Chondrocyte (in vitro differentiated cells): ENCODE measurements around the gene PRRC2A. TPM values are rescaled to one million over a fixed set of nuclear protein-coding genes. Genes with fewer than 3 reads are reported as not detected.

ENCODE experiments used
- DNase-seq: peaks from one replicate; pipeline ENCODE4 v3.0.0; 2021; ENCODE audit warnings: mixed read lengths, low spot score
- H3K27ac Mint-ChIP-seq: one replicate; pipeline ENCODE4 v1.8.0; 2021; ENCODE audit warnings: mild to moderate bottlenecking, moderate library complexity, mixed read lengths; ENCODE audit not compliant: unreplicated experiment
- H3K27me3 Mint-ChIP-seq: 2 replicates; pipeline ENCODE4 v1.8.0; 2021; ENCODE audit warnings: low read depth, mixed read lengths
- H3K36me3 Mint-ChIP-seq: 2 replicates; pipeline ENCODE4 v1.8.0; 2021; ENCODE audit warnings: low read depth, mixed read lengths
- H3K4me1 Mint-ChIP-seq: 2 replicates; pipeline ENCODE4 v1.8.0; 2021; ENCODE audit warnings: low read depth, mild to moderate bottlenecking, mixed read lengths
- H3K4me3 Mint-ChIP-seq: one replicate; pipeline ENCODE4 v1.8.0; 2021; ENCODE audit warnings: mild to moderate bottlenecking, moderate library complexity, mixed read lengths; ENCODE audit not compliant: unreplicated experiment
- H3K9me3 Mint-ChIP-seq: 2 replicates; pipeline ENCODE4 v1.8.0; 2021; ENCODE audit warnings: low read depth, mixed read lengths
- total RNA-seq: library from RNA; stranded (reverse); gene quantifications from 3 replicates; pipeline ENCODE4 v1.2.1, GENCODE V29; 2021
- TF ChIP-seq, protein P1 (sequence below): fragments of 200-600 bp; sonication (generic); IDR thresholded peaks from 2 replicates; pipeline ENCODE4 v1.5.0; 2021; ENCODE audit warnings: antibody characterized with exemption, mild to moderate bottlenecking, moderate library complexity

Gene PRRC2A
- total RNA-seq, 1 donor from 2014 or later, result 156 TPM

- DNase-seq, result no peak
- no peaks in the 10 kb centered on the region for H3K36me3 Mint-ChIP-seq
- peaks cover 3% of the 10 kb centered on the region for H3K4me1 Mint-ChIP-seq
- H3K27me3 Mint-ChIP-seq, result no peaks in the 10 kb centered on the region
- peak within 1 kb of the TSS; percentile 3 for H3K27ac Mint-ChIP-seq
- TF ChIP-seq, protein P1, sequence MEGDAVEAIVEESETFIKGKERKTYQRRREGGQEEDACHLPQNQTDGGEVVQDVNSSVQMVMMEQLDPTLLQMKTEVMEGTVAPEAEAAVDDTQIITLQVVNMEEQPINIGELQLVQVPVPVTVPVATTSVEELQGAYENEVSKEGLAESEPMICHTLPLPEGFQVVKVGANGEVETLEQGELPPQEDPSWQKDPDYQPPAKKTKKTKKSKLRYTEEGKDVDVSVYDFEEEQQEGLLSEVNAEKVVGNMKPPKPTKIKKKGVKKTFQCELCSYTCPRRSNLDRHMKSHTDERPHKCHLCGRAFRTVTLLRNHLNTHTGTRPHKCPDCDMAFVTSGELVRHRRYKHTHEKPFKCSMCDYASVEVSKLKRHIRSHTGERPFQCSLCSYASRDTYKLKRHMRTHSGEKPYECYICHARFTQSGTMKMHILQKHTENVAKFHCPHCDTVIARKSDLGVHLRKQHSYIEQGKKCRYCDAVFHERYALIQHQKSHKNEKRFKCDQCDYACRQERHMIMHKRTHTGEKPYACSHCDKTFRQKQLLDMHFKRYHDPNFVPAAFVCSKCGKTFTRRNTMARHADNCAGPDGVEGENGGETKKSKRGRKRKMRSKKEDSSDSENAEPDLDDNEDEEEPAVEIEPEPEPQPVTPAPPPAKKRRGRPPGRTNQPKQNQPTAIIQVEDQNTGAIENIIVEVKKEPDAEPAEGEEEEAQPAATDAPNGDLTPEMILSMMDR, result no peak
- H3K9me3 Mint-ChIP-seq, result no peaks in the 10 kb centered on the region
- H3K4me3 Mint-ChIP-seq, result no peak within 1 kb of the TSS
These were observed 45.1 kb upstream of the PRRC2A start, which contains the start of gene TNF for GRCh38 chr6:31575335-31575901. Gene TNF (plus strand): TSS chr6:31575565. CDS start chr6:31575742, 177 bp downstream.

DNA sequence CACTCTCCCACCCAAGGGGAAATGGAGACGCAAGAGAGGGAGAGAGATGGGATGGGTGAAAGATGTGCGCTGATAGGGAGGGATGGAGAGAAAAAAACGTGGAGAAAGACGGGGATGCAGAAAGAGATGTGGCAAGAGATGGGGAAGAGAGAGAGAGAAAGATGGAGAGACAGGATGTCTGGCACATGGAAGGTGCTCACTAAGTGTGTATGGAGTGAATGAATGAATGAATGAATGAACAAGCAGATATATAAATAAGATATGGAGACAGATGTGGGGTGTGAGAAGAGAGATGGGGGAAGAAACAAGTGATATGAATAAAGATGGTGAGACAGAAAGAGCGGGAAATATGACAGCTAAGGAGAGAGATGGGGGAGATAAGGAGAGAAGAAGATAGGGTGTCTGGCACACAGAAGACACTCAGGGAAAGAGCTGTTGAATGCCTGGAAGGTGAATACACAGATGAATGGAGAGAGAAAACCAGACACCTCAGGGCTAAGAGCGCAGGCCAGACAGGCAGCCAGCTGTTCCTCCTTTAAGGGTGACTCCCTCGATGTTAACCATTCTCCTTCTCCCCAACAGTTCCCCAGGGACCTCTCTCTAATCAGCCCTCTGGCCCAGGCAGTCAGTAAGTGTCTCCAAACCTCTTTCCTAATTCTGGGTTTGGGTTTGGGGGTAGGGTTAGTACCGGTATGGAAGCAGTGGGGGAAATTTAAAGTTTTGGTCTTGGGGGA lies 44.4 kb upstream of the PRRC2A start:
- H3K4me1 Mint-ChIP-seq, result peaks cover 8% of the 10 kb centered on the region
- no peaks in the 10 kb centered on the region for H3K27me3 Mint-ChIP-seq
- TF ChIP-seq, protein P1, result no peak
- DNase-seq, result no peak
- no peak overlapping the region for H3K4me3 Mint-ChIP-seq
- H3K27ac Mint-ChIP-seq, result peak overlapping the region; percentile 3
- H3K36me3 Mint-ChIP-seq, result no peaks in the 10 kb centered on the region
- no peaks in the 10 kb centered on the region for H3K9me3 Mint-ChIP-seq

- peaks cover 16% of the 10 kb centered on the region for H3K4me1 Mint-ChIP-seq
- H3K27ac Mint-ChIP-seq, result no peak overlapping the region
- TF ChIP-seq, protein P1, result no peak
- no peak overlapping the region for H3K4me3 Mint-ChIP-seq
- H3K36me3 Mint-ChIP-seq, result no peaks in the 10 kb centered on the region
- H3K9me3 Mint-ChIP-seq, result no peaks in the 10 kb centered on the region
- H3K27me3 Mint-ChIP-seq, result no peaks in the 10 kb centered on the region
- DNase-seq, result no peak
These were observed 43.5 kb upstream of the PRRC2A start for GRCh38 chr6:31576897-31577578.

DNA sequence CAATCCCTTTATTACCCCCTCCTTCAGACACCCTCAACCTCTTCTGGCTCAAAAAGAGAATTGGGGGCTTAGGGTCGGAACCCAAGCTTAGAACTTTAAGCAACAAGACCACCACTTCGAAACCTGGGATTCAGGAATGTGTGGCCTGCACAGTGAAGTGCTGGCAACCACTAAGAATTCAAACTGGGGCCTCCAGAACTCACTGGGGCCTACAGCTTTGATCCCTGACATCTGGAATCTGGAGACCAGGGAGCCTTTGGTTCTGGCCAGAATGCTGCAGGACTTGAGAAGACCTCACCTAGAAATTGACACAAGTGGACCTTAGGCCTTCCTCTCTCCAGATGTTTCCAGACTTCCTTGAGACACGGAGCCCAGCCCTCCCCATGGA lies 42.9 kb upstream of the PRRC2A start:
- Mint-ChIP-seq H3K4me1 (peaks cover 16% of the 10 kb centered on the region), H3K4me3 (no peak overlapping the region), H3K9me3 (no peaks in the 10 kb centered on the region), H3K36me3 (no peaks in the 10 kb centered on the region), H3K27ac (no peak overlapping the region), H3K27me3 (no peaks in the 10 kb centered on the region)
- TF ChIP-seq, protein P1, result no peak
- no peak for DNase-seq
